HG02840 (cell line): ENCODE data around the gene SRPK3.

Experiments used
- ATAC-seq: cut with Tn5 transposase; IDR thresholded peaks from one replicate; pipeline ENCODE4 v1.9.1; 2021; ENCODE audit warnings: mild to moderate bottlenecking, moderate library complexity, moderate number of reproducible peaks; ENCODE audit not compliant: unreplicated experiment, low FRiP score

SRPK3 gene

DNA sequence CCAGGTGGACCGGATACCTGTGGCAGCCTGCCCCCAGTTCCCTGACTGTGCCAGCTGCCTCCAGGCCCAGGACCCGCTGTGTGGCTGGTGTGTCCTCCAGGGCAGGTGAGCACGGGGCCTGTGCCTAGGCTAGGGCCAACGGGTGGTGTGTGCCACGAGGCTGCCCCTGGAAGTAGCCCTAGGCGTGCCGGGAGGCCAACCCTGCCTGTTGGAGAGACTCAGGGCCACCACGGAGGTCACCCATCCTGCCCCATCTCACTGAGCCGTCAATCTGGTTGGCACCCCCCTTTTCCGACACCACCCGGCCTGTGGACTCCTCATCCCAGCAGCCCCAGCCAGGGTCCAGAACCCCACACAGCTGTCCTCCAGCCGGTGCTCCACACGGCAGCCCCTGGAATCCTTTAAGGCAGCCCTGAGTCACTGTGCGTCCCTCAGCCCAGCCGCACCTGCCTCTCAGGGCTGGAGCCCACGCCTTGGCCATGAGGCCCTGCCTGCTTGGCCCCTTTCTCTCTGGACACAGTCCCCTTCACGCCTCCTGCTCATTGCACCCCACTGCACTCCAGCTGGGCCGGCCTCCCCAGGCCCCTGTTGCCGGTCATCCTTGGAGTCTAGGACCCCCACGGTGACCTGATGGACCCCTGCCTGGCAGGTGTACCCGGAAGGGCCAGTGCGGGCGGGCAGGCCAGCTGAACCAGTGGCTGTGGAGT lies 11.5 kb upstream of the SRPK3 start:
- no peak for ATAC-seq

DNA sequence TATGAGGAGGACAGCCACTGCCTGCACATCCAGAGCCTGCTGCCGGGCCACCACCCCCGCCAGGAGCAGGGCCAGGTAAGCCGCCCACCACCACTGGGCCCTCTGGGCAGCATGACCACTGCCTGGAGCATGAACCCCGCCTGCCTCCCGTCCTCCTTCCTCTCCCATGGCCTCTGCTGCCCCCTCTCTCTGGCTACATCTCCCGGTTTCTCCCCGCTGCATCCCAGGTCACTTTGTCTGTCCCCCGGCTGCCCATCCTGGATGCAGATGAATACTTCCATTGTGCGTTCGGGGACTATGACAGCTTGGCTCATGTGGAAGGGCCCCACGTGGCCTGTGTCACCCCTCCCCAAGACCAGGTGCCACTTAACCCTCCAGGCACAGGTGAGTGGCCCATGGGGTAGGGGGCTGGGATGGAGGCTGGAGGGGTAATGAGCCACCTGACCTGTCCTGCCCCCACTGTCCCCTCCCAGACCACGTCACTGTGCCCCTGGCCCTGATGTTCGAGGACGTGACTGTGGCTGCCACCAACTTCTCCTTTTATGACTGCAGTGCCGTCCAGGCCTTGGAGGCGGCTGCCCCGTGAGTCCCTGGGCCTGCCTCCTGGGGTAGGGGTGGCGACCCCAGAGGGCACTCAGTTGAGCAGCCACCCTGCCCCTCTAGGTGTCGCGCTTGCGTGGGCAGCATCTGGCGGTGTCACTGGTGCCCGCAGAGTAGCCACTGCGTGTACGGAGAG lies 10.8 kb upstream of the SRPK3 start:
- ATAC-seq, result no peak

DNA sequence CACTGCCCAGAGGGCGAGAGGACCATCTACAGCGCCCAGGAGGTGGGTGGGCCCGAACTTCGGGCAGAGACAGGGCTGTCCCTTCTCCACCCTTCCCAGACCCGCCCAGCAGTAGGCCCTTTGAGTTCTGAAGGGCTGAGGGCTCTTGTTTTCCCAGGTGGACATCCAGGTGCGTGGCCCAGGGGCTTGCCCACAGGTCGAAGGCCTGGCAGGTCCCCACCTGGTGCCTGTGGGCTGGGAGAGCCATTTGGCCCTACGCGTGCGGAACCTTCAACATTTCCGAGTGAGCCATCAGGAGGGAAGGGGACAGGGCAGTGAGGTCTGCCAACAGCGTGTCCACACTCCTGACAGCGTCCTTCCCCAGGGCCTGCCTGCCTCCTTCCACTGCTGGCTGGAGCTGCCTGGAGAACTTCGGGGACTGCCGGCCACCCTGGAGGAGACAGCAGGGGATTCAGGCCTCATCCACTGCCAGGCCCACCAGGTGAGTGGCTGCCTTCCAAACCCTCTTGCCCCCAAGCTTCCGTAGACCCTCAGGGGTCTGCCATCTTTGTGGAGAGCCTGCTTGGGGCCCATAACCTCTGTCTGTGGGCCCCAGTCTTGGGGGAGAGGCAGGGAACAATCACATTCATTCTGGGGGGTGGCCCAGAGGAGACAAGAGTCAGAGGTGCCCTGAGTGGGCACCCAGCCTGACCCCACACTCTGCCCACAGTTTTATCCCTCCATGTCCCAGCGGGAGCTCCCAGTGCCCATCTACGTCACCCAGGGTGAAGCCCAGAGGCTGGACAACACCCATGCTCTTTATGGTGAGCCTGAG lies 10.0 kb upstream of the SRPK3 start:
- ATAC-seq, result no peak

DNA sequence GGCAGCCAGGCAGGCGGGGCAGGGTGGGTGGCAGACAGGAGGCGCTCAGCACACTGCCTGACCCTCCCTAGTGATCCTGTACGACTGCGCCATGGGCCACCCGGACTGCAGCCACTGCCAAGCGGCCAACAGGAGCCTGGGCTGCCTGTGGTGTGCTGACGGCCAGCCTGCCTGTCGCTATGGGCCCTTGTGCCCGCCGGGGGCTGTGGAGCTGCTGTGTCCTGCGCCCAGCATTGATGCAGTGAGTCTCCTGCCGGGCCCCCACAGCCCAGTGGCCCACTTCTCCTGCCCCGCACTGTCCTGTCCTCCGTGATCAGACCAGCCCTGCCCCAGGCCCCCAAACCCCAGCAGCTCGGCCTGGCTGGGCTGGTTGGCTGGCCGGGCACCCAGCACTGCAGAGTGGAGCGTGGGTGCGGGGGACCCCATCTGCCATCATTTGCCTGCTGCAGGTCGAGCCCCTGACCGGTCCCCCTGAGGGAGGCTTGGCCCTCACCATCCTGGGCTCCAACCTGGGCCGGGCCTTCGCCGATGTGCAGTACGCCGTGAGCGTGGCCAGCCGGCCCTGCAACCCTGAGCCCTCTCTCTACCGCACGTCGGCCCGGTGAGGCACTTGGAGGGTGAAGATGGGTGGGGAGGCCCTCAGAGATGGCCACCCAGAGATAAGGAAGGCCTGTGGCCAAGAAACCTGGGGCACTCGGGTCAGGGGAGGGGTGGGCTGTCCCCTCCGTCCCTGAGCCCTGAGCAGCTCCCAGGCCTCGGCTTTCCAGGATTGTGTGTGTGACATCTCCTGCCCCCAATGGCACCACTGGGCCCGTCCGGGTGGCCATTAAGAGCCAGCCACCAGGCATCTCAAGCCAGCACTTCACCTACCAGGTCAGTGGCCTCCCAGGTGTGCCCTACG lies 9.2 kb upstream of the SRPK3 start:
- ATAC-seq, result no peak

DNA sequence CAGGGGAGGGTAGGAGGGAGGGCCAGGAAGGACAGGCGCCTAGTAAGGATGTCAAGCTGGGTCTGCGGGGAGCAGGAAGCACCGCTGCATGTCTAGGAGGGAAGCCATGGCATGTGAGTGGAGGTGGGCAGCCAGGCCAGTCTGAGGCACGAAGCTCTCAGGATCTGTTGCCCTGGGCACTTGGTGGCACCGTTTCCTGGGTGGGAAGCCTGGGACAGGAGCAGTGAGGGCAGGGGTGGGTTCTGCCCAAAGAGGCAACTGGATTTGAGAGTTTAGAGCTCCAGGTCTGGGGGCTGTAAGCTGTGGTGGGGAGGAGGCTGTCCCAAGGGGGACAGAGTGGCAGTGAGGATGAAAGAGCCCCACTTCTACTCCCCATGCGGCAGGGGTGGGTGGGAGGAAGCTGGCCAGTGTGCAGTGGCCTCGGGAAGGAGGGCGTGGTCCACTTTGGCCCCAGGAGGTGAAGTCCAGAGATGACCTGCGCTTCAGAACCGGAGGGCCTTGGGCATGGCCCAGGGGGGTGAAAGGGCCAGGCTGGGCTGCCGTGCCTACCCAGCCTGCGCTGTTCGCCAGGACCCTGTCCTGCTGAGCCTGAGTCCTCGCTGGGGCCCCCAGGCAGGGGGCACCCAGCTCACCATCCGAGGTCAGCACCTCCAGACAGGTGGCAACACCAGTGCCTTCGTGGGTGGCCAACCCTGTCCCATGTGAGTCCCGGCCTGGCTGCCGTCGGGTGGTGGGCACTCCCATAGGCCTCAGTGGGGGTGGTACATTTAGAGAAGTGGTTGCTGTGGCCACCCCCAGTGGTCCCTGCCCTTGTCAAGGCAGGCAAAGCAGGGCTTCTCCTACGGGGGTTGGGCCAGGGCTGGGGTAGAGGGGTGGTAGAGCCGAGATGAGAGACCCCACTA lies 8.3 kb upstream of the SRPK3 start:
- no peak for ATAC-seq

DNA sequence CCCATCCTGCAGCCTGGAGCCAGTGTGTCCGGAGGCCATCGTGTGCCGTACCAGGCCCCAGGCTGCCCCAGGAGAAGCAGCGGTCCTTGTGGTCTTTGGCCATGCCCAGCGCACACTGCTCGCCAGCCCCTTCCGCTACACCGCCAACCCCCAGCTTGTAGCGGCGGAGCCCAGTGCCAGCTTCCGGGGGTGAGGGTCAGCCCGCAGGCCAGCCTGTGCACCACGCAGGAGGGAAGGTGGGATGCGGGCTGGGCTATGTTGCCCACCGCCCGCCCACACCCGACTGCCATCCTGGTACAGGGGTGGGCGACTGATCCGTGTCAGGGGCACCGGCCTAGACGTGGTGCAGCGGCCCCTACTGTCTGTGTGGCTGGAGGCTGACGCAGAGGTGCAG lies 7.6 kb upstream of the SRPK3 start:
- no peak for ATAC-seq

DNA sequence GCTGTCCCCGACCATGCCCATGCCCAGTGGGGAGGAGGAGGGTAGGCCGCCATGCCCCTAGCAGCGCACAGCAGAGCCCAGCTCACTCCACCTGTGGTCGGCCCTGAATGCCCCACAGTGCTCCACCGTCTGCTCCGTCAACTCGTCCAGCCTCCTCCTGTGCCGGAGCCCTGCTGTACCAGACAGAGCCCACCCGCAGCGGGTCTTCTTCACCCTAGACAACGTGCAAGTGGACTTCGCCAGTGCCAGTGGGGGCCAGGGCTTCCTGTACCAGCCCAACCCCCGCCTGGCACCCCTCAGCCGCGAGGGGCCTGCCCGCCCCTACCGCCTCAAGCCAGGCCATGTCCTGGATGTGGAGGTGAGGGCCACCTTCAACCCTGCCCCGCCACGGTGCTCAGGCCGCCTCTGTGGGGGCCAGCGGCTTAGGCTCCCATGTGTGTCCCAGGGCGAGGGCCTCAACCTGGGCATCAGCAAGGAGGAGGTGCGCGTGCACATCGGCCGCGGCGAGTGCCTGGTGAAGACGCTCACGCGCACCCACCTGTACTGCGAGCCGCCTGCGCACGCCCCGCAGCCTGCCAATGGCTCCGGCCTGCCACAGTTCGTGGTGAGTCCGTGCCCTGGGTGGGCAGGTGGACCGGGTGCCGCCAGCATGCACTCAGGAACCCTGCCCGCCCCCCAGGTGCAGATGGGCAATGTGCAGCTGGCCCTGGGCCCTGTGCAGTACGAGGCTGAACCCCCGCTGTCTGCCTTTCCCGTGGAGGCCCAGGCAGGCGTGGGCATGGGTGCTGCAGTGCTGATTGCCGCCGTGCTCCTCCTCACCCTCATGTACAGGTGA lies 6.9 kb upstream of the SRPK3 start:
- no peak for ATAC-seq

DNA sequence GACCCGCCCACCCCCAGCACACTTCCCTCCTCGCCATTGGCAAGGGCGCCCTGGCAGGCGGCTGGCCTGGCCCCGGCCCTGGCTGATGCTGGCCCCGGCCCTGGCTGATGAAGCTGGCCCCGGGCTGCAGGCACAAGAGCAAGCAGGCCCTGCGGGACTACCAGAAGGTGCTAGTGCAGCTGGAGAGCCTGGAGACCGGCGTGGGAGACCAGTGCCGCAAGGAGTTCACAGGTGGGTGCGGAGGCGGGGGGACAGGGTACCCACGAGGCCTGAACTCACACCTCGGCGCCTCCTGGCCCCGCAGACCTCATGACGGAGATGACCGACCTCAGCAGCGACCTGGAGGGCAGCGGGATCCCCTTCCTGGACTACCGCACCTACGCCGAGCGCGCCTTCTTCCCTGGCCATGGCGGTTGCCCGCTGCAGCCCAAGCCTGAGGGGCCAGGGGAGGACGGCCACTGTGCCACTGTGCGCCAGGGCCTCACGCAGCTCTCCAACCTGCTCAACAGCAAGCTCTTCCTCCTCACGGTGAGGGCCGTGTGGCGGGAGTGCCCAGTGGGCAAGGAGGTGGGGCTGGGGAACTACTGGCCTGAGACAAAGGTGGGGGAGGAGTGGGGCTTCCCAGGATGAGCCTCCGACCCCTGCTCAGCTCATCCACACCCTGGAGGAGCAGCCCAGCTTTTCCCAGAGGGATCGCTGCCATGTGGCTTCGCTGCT lies 6.1 kb upstream of the SRPK3 start:
- no peak for ATAC-seq

DNA sequence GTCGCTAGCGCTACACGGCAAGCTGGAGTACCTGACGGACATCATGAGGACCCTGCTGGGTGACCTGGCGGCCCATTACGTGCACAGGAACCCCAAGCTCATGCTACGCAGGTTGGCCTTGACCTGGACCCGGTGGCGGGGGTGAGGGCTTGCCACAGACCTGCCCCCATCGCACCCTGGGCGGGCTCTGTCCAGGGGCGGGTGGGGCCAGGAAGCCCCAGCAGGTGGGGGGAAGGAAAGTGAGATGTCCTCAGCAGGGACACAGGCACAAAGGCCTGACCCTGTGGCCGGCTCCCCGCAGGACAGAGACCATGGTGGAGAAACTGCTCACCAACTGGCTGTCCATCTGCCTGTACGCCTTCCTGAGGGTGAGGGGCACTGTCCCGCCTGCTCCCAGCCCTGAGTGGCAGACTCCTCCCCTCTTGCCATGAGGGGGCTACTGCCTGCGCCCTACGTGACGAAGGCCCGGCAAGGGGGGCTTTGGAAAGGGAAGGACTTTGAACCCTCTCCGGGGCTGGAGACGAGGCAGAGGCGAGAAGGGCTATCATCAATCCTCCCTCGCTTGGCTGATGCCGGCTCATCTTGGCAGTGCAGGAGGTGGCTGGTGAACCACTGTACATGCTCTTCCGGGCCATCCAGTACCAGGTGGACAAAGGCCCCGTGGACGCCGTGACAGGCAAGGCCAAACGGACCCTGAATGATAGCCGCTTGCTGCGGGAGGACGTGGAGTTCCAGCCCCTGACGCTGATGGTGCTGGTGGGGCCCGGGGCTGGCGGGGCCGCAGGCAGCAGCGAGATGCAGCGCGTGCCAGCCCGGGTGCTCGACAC lies 5.3 kb upstream of the SRPK3 start:
- ATAC-seq, result no peak

DNA sequence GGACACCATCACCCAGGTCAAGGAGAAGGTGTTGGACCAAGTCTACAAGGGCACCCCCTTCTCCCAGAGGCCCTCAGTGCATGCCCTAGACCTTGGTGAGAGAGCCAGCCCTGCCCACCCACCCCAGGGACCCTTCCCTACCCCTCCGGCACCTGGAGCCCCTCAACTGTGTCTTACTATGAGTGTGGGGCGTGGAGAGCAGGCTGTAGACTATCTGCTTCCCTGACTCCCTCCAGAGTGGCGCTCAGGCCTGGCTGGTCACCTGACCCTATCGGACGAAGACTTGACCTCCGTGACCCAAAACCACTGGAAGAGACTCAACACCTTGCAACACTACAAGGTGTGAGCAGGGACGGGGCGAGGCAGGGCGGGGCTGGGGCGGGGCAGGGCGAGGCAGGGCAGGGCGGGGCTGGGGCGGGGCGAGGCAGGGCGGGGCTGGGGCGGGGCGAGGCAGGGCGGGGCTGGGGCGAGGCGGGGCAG lies 4.7 kb upstream of the SRPK3 start:
- no peak for ATAC-seq

DNA sequence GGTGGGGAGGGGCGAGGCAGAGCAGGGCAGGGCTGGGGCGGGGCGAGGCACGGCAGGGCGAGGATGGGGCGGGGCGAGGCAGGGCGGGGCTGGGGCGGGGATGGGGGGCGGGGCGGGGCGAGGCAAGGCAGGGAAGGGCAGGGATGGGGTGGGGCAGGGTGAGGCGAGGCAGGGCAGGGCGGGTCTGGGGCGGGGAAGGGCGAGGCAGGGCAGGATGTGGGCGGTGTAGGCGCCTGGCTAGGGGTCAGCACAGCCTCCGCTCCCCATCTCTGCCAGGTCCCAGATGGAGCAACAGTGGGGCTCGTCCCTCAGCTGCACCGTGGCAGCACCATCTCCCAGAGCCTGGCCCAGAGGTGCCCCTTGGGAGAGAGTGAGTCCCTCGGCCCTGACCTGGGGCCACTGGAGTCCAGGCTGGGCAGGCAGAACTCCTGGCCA lies 4.2 kb upstream of the SRPK3 start:
- no peak for ATAC-seq

DNA sequence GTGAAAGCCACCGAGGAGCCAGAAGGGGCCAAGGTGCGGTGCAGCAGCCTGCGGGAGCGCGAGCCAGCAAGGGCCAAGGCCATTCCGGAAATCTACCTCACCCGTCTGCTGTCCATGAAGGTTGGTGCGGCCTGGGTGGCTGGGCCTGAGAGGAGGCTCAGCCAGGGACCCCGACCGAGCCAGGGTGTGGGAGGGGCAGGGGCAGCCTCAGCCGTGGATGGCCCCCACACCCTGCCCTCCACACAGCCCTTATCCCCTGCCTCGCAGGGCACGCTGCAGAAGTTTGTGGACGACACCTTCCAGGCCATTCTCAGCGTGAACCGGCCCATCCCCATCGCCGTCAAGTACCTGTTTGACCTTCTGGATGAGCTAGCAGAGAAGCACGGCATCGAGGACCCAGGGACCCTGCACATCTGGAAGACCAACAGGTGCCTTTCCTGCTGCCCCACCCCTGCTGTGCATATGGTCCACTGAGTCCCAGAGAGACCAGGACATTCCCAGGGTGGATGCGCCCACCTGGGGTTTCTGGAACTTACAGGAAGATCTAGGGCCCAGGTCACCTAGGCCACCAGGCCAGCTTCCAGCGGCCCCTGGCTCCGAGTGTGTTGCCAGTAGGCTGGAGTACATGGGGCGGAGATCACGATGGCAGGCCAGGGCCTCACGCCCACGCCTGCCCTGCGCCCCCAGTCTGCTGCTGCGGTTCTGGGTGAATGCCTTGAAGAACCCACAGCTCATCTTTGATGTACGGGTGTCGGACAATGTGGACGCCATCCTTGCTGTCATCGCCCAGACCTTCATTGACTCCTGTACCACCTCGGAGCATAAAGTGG lies 3.4 kb upstream of the SRPK3 start:
- no peak for ATAC-seq

DNA sequence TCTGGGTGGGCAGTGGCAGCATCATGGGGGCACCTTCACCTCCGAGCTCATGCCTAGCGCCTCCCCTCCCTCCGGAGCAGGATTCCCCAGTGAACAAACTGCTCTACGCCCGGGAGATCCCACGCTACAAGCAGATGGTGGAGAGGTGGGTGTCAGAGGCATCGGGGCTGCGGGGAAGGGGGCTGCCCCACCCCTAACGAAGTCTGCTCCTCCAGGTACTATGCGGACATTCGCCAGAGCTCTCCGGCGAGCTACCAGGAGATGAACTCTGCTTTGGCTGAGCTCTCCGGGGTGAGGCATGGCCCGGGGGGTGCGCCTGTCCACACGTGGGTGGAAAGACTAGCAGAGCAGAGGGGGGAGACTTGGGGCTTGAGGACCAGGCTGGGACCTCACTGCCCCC lies 2.7 kb upstream of the SRPK3 start:
- ATAC-seq, result no peak

DNA sequence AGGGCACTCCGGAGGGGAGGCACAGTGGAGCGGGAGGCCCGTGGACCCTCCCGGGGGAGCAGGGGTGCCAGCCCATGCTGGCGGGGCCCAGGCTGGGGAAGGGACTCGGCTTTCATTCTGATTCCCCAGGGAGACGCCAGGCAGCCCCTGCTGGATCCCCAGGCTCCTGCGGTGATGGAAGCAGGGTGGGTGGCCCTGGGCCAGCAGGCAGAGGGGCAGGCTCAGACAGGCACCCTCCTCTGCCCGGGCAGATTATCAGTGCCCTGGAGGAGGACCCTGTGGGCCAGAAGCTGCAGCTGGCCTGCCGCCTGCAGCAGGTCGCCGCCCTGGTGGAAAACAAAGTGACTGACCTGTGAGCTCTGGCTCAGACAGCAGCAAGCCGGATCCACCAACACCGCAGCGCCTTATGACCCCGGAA lies 2.1 kb upstream of the SRPK3 start:
- ATAC-seq, result no peak

DNA sequence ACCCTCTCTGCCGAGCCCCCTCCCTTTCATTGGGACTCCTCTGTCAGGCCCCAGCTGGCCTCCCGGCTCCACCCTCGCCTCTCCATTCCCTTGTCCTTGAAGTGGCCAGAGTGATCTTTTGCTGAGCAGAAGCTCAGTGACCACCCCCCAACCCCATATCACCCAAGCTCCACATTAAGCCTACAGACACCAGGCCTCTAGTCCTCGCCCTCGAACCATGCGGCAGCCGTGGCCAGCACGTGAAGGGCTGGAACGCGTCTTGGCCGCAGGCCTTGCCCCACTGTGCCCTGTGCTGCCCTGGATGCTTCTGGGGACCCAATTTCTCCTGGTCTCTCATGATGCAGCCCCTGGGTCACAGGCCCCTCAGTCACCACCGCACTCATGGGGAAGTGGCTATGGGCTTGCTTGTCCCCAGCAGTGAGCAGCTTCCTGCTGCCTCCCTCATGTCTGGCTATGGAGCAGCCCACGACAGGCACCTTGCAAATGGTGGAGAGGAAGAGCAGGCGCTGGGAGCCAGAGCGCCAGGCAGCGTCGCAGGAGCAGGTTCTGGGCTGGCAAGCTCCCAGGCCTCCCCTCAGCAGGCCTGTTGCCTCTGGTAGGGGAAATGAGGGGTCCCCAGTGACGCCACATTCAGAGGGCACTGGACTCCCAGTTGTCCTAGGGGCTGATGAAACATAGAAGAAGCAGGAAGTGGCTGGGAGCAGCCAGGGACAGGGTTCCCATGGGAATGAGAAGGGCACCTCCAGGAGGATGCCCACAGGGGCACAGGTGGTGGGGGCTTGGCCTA lies 757 bp upstream of the SRPK3 start:
- ATAC-seq, result no peak
